ENCODE results near the gene CTSE. TPM values are rescaled to one million over a fixed set of nuclear protein-coding genes. Genes with fewer than 3 reads are reported as not detected.

CTSE gene
- total RNA-seq = 5.6 and 8.4 TPM in 2 replicates
- long read RNA-seq, transcript CTSE-202 (8 exons, 2,071 nt) = minor isoform, 10 of 26 reads
- long read RNA-seq, transcript CTSE-201 (9 exons, 2,228 nt) = major isoform, 12 of 26 reads
- long read RNA-seq, partial matches to known transcripts = 2 of 26 reads
- long read RNA-seq, other reads (novel, unspliced or antisense) = 2 of 26 reads

DNA sequence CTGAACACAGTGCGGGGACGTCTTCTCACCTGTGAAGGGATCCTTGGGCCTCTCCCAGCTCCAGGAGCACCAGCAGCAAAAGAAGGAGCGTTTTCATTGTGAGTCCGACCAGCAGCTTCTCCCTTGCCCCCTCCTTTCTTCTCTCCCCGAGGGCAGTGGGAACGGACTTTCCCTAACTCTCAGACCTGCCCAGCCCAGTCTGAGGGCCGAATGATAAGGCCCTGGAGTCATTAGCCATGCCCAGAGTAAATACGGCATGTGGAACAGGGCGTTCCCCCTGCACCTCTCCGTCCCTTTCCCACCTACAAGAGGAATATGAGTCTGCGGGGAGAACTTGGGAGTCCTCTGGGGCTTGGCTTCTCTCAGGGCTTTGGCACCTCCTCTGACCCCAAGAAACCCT, at the start of gene CTSE:
Gene CTSE (minus strand): TSS at position 201 of the 400 bp plus-strand sequence. CDS start 104 bp downstream, at position 97.
- TF ChIP-seq, protein P1, sequence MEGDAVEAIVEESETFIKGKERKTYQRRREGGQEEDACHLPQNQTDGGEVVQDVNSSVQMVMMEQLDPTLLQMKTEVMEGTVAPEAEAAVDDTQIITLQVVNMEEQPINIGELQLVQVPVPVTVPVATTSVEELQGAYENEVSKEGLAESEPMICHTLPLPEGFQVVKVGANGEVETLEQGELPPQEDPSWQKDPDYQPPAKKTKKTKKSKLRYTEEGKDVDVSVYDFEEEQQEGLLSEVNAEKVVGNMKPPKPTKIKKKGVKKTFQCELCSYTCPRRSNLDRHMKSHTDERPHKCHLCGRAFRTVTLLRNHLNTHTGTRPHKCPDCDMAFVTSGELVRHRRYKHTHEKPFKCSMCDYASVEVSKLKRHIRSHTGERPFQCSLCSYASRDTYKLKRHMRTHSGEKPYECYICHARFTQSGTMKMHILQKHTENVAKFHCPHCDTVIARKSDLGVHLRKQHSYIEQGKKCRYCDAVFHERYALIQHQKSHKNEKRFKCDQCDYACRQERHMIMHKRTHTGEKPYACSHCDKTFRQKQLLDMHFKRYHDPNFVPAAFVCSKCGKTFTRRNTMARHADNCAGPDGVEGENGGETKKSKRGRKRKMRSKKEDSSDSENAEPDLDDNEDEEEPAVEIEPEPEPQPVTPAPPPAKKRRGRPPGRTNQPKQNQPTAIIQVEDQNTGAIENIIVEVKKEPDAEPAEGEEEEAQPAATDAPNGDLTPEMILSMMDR (IDR thresholded peaks at IDR 0.05; ENCODE audit: unreplicated experiment) = no peak
- H3K27me3 Mint-ChIP-seq = peaks cover 8% of the 10 kb centered on the region
- peaks cover 3% of the 10 kb centered on the region for H3K9me3 Mint-ChIP-seq (ENCODE audit: low read depth)
- peaks cover 37% of the 10 kb centered on the region for H3K4me1 Mint-ChIP-seq (ENCODE audit: low read depth)
- no peaks in the 10 kb centered on the region for H3K36me3 Mint-ChIP-seq (ENCODE audit: insufficient read depth)
- peak within 1 kb of the TSS; percentile 17 for H3K4me3 Mint-ChIP-seq (ENCODE audit: low read depth)
- no peak within 1 kb of the TSS for H3K27ac Mint-ChIP-seq
- DNase-seq (ENCODE audit: low spot score, unreplicated experiment) = no peak

DNA sequence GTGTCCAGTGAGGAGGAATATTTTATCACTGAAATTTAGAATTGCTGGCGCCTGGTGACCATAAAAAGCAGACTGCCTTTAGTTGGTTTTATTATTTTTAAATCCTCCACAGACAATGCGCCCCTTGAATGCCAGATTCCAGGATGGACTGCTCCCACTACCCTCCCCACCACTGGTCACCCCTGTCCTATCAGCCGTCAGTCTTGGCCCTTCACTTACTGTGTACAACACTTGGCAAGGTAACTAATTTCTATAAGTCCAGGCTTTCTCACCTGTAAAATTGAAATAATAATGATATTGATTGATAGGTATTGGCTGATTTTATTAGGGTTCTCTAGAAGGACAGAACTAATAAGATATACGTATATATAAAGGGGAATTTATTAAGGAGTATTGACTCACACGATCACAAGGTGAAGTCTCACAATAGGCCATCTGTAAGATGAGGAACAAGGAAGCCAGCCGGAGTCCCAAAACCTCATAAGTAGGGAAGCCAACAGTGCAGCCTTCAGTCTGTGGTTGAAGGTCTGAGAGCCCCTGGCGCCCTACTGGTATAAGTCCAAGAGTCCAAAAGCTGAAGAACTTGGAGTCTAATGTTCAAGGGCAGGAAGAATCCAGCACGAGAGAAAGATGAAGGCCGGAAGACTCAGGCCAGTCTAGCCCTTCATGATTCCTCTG, 47.1 kb upstream of the CTSE start:
- peaks cover 13% of the 10 kb centered on the region for H3K27me3 Mint-ChIP-seq

DNA sequence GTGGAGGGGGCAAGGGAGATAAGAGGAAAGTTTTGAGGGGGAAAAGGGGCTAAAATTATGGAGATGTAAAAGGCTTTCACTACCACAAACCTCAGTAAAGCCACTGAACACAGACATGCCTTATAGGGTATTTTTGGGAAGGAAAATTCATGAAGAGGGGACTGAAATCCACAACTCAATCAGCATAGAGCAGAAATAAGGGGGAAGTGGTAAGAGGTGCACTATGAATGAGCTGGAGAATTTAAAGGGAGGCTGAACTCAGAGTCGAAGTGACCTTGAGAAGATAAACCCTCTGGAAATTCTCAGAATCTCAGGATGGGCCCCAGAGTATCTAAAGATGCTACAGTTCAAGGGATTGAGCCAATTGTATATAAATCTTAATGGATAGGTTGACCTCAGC, 44.6 kb upstream of the CTSE start:
- H3K9me3 Mint-ChIP-seq (ENCODE audit: low read depth) = no peaks in the 10 kb centered on the region
- no peaks in the 10 kb centered on the region for H3K36me3 Mint-ChIP-seq (ENCODE audit: insufficient read depth)

More for the DNA sequence above, 47.1 kb upstream of the CTSE start:
- TF ChIP-seq, protein P1 (IDR thresholded peaks at IDR 0.05; ENCODE audit: unreplicated experiment) = no peak
- Mint-ChIP-seq H3K9me3 (ENCODE audit: low read depth) (no peaks in the 10 kb centered on the region), H3K36me3 (ENCODE audit: insufficient read depth) (no peaks in the 10 kb centered on the region), H3K4me1 (ENCODE audit: low read depth) (peaks cover 14% of the 10 kb centered on the region), H3K4me3 (ENCODE audit: low read depth) (no peak overlapping the region), H3K27ac (no peak overlapping the region)
- no peak for DNase-seq (ENCODE audit: low spot score, unreplicated experiment)

DNA sequence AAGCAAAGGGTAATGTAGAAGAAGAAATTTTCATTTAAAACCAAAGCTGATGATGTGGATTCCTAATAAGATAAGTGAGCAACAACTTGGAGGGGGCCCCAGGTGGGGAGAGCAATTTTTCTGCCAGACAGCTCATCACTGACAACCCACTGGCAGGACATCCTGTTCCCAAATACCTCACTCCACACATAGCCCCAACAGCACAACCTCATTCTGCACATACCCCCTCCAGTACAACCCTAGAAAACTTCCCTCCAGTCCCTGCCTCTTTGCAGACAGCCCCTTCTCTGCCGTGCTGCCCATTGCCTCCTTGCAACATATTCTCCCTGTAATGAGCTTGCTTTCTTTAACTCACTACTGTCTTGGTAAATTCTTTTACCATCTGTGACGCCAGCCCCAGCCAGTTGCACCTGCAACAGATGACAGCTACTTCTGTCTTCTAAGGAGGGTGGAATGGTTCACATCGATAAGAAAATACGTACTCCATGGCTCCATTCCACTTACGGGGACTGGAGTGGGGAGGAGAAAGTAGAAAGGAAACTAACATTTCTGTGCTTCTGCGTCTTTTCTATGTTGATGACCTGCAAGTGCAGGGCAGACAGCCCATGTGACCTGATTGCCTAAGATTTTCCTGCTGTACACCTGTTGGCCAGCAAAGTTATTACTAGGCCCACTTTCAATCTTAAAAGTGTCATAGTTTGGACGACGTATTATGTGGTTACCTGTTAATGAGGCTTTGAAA, 44.0 kb upstream of the CTSE start:
- no peak overlapping the region for H3K27ac Mint-ChIP-seq
- H3K27me3 Mint-ChIP-seq = peaks cover 4% of the 10 kb centered on the region
- H3K36me3 Mint-ChIP-seq (ENCODE audit: insufficient read depth) = peaks cover 2% of the 10 kb centered on the region
- peaks cover 14% of the 10 kb centered on the region for H3K4me1 Mint-ChIP-seq (ENCODE audit: low read depth)
- H3K4me3 Mint-ChIP-seq (ENCODE audit: low read depth) = no peak overlapping the region
- peaks cover 5% of the 10 kb centered on the region for H3K9me3 Mint-ChIP-seq (ENCODE audit: low read depth)
- no peak for DNase-seq (ENCODE audit: low spot score, unreplicated experiment)
- TF ChIP-seq, protein P1 (IDR thresholded peaks at IDR 0.05; ENCODE audit: unreplicated experiment) = no peak

More for the DNA sequence above, 44.6 kb upstream of the CTSE start:
- TF ChIP-seq, protein P1 (IDR thresholded peaks at IDR 0.05; ENCODE audit: unreplicated experiment) = no peak
- DNase-seq (ENCODE audit: low spot score, unreplicated experiment) = no peak
- Mint-ChIP-seq H3K27me3 (peaks cover 4% of the 10 kb centered on the region), H3K4me1 (ENCODE audit: low read depth) (peaks cover 14% of the 10 kb centered on the region), H3K4me3 (ENCODE audit: low read depth) (no peak overlapping the region), H3K27ac (no peak overlapping the region)

DNA sequence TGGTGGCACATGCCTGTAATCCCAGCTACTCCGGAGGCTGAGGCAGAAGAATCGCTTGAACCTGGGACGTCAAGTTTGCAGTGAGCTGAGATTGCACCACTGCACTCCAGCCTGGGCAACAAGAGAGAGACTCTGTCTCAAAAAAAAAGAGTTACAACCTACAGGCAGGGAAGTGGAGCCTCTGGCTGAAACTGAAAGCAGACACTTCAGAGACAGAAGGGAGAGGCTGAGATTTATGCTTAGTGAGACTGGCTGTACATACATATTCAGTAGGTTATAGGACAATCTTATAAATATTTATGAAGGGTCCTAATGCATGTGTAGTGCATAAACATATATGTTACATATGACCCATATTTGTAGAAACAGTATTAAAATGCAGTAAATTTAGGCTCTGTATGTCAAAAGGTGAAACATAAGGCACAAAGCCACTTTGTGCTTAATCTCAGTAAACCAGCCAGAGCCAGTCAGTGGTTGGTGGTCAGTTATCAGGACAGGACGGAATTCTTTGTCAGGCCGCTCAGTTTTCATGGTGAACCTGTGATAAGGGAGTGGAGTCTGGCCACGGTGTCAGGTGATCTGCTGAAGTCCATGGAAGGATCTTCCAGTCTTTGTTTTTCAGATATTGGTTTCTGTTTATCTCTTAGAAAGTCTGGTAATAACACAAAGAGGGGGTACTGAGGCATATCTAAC, 42.9 kb upstream of the CTSE start:
- Mint-ChIP-seq H3K4me3 (ENCODE audit: low read depth) (no peak overlapping the region), H3K36me3 (ENCODE audit: insufficient read depth) (peaks cover 2% of the 10 kb centered on the region), H3K27ac (peak overlapping the region; percentile 2), H3K4me1 (ENCODE audit: low read depth) (peaks cover 14% of the 10 kb centered on the region), H3K27me3 (peaks cover 4% of the 10 kb centered on the region), H3K9me3 (ENCODE audit: low read depth) (peaks cover 5% of the 10 kb centered on the region)
- no peak for DNase-seq (ENCODE audit: low spot score, unreplicated experiment)
- TF ChIP-seq, protein P1 (IDR thresholded peaks at IDR 0.05; ENCODE audit: unreplicated experiment) = no peak
